HG03064 (cell line): ENCODE measurements around the gene KLHL28.
"Not testable (repeated sequence)": the region's sequence is repeated elsewhere in the genome, so short reads cannot be mapped to it uniquely, and the experiment has no call there.

ENCODE experiments used
- ATAC-seq: cut with Tn5 transposase; IDR thresholded peaks from one replicate; pipeline ENCODE4 v1.9.1; 2021; ENCODE audit warnings: low read depth; ENCODE audit not compliant: unreplicated experiment

Gene KLHL28

GRCh38 chr14:44897845-44898151 is 63.9 kb downstream of the KLHL28 start:
- ATAC-seq: no peak

- peak; percentile 92 for ATAC-seq
Measured at GRCh38 chr14:44897041-44897844, 64.5 kb downstream of the KLHL28 start.

- peak; percentile 1 for ATAC-seq
Measured at GRCh38 chr14:44896275-44897040, 65.3 kb downstream of the KLHL28 start.

- no peak for ATAC-seq
Measured at GRCh38 chr14:44895716-44896115, 66.0 kb downstream of the KLHL28 start.

- ATAC-seq: no peak
Measured at GRCh38 chr14:44893535-44893934, 68.2 kb downstream of the KLHL28 start.

- not testable (repeated sequence) for ATAC-seq
Measured at GRCh38 chr14:44891726-44892372, 69.9 kb downstream of the KLHL28 start.

- ATAC-seq: no peak
Measured at GRCh38 chr14:44889595-44890471, 71.9 kb downstream of the KLHL28 start.

GRCh38 chr14:44887596-44887955 is 74.2 kb downstream of the KLHL28 start:
- no peak for ATAC-seq

GRCh38 chr14:44886860-44887595 is 74.7 kb downstream of the KLHL28 start:
- no peak for ATAC-seq

- no peak for ATAC-seq
Measured at GRCh38 chr14:44880791-44881190, 81.0 kb downstream of the KLHL28 start.
